Fibroblast of peridontal ligament (primary cell): Measurements from ENCODE around the gene GMIP.
A peak's percentile ranks its signal among the peaks of the same experiment; 100 is the strongest.
"Not testable (repeated sequence)": the region's sequence is repeated elsewhere in the genome, so short reads cannot be mapped to it uniquely, and the experiment has no call there.

Experiments
- DNase-seq: peaks from one replicate; pipeline ENCODE4 v3.0.0-alpha.2; 2010; ENCODE audit errors: extremely low read depth

The GMIP gene

DNA sequence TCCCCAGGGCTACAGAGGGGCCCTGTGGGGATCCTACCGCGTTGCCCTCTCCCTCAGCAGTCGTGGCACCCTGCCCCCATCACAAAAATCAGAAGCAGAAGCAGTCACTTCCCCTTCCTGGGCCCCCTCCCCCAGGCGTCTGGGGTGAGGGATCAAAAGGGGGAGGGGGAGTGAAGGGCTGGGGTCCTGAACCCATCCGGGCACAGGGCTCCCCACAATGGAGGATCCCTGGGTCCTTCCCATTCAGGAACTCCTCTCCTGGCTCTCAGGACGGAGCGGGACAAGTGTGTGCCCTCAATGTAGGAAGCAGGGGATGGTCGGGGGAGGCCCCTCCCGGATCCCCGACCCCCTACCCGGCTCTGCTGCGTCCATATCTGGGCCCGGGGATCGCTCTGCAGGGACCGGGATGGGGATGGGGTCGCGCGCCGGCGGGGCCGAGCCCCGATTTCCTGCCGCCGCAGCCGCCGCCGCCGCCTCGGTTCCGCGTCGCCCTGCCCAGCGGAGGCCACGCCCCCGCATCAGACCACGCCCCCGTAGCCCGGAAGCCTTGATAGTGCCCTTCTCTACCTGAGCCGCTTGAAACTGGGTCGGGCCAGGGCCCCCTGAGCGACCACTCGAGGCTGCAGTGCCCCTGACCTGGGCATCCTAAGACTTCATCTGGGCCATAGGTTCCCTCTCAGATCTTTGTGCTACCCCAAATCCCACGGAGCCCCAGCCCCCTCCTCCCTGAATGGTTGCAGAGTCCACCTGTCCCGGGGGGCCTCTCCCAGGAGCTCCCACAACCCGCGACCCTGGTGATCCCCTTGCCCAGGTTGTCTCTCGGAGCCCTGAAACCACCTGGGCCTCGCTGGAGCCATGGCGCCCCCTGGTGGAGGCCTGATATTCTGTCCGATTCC, at the start of gene GMIP:
Gene GMIP, minus strand, starts transcription at position 500 of the 896 bp plus-strand sequence. Its CDS starts 128 bp downstream, at position 372.
- DNase-seq = peak; percentile 34

- DNase-seq = no peak
Measured at GRCh38 chr19:19691683-19692082, 48.2 kb upstream of the GMIP start.

GRCh38 chr19:19689023-19689422, 45.6 kb upstream of the GMIP start:
- DNase-seq = not testable (repeated sequence)

- DNase-seq = no peak
Measured at GRCh38 chr19:19687090-19687489, 43.6 kb upstream of the GMIP start.

- DNase-seq = no peak
Measured at GRCh38 chr19:19686580-19686979, 43.1 kb upstream of the GMIP start.

DNA sequence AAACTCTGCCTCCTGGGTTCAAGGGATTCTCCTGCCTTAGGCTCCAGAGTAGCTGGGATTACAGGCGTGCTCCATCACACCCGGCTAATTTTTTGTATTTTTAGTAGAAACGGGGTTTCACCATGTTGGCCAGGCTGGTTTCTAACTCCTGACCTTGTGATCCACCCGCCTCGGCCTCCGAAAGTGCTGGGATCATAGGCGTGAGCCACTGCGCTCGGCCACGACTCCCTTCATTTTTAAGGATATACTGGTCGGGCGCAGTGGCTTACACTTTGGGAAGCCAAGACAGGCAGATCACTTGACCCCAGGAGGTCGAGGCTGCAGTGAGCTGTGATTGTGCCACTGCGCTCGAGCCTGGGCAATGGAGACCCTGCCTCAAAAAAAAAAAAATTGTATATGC, 42.7 kb upstream of the GMIP start:
- not testable (repeated sequence) for DNase-seq

DNA sequence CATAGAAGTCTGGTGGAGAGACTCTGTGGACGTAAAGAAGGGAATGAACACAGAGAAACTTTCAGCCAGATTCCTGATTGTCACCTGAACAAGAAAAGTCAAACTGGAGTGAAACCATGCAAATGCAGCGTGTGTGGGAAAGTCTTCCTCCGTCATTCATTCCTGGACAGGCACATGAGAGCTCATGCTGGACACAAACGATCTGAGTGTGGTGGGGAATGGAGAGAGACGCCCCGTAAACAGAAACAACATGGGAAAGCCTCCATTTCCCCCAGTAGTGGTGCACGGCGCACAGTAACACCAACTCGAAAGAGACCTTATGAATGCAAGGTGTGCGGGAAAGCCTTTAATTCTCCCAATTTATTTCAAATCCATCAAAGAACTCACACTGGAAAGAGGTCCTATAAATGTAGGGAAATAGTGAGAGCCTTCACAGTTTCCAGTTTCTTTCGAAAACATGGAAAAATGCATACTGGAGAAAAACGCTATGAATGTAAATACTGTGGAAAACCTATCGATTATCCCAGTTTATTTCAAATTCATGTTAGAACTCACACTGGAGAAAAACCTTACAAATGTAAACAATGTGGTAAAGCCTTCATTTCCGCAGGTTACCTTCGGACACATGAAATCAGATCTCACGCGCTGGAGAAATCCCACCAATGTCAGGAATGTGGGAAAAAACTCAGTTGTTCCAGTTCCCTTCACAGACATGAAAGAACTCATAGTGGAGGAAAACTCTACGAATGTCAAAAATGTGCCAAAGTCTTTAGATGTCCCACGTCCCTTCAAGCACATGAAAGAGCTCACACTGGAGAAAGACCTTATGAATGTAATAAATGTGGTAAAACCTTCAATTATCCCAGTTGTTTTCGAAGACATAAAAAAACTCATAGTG, 36.0 kb upstream of the GMIP start:
- no peak for DNase-seq

DNA sequence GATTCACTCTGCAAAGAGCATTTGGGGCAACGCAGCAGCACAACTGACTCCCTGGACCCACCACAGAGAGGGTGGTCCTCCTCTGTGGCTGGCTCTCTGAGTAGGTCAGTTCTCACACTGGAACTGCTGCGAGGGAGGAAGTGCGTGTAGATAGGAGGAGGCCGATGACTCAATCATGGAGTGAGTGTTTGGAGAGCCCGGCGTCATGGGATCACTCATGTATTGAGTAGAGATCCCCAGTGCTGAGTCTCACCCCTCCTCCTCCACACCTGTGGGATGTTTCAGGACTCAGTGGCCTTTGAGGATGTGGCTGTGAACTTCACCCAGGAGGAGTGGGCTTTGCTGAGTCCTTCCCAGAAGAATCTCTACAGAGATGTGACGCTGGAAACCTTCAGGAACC, 34.1 kb upstream of the GMIP start:
- DNase-seq = no peak

GRCh38 chr19:19674315-19674714, 30.9 kb upstream of the GMIP start:
- no peak for DNase-seq

GRCh38 chr19:19672816-19673215, 29.4 kb upstream of the GMIP start:
- no peak for DNase-seq

GRCh38 chr19:19670070-19670551, 26.7 kb upstream of the GMIP start:
- no peak for DNase-seq

DNA sequence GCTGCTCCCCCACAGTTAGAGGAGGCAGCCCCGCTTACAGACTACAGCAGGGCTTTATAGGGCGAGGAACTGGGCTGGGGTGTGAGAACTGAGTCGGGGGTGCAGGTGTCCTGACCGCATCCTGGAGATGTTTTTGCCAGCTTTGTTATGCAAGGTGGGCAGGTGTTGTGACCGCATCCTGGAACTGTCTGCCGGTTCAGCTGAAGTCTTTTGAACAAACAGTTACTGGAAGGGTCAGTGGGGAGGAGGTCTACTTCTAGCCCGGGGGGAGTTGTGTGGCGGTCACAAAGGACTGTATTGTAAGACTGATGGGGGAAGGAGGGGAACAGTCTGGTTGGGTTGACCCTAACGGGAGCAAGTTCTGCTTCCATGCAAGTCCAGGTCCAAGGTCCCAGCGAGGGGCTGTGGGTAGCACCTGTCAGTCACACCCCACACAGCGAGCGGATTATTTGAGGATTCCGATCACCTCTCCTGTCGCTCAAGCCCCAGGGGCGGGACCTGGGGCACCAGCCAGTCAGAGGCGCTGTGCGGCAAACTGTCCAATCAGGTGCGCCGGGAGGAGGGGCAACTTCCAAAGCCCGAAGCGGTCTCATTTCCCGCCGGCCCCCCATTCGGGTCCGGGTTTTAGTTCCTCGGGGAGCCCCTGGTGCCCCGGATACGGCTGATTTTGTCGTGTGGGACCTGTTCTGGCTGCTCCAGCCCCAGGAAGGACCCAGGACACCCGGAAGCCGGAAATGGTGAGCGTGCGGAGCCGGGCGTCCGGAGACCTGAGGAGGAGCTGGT, 25.0 kb upstream of the GMIP start, which contains the start of gene ZNF101:
Gene ZNF101, plus strand, starts transcription at position 610 of the 783 bp plus-strand sequence. Its CDS starts 125 bp downstream, at position 735.
- DNase-seq = peak; percentile 82

DNA sequence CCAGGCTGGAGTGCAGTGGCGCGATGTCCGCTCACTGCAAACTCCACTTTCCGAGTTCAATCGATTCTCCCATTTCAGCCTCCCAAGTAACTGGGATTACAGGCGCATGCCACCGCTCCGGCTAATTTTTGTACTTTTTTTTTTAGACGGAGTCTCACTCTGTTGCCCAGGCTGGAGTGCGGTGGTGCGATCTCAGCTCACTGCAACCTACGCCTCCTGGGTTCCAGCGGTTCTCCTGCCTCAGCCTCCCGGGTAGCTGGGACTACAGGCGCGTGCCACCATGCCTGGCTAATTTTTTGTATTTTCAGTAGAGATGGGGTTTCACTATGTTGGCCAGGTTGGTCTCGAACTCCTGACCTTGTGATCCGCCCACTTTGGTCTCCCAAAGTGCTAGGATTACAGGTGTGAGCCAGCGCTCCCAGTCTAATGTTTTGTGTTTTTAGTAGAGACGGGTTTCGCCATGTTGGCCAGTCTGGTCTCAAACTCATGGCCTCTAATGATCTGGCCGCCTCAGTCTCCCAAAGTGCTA, 22.0 kb upstream of the GMIP start:
- not testable (repeated sequence) for DNase-seq

DNA sequence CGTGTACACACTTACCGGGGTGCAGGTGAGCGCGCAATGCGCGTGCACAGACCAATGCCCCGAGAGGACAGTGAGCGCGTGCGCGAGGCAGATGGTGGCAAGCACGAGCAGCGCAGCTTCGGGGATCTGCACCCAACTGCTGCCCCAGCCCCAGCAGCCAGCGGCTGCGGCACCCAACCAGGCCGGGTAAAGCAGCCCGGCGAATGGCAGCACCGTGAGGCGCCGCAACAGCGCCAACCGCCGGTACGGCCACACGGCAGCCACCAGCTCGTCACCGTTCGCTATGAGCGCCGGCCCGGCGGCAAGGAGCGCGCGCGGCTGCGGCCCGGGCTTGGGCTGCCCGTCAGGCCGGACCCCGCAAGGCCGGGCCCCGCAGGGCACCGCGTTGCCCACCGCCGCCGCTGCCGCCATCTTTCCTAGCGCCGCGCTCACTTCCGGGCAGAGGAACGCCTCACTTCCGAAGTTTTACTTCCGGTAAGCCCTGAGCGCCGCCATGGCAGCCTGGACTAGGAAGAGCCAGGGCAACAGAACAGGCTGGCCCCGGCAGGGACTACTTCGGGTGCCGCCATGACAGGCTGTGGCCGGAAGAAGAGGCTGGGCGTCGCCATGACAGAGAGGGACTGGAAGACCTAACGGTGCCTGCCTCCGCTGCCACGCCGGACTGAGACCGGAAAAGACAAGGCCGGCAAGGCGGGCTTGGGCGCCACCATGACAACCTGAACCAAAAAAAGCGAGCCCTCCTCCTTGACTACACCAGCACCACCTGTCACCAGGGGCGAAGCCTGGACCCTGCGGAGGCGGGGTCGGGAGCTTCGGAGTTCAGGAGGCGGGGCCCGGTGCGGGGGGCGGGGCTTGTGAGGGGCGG, 20.0 kb upstream of the GMIP start, which contains the start of gene ATP13A1:
Gene ATP13A1, minus strand, starts transcription at position 421 of the 865 bp plus-strand sequence. Its CDS starts 10 bp downstream, at position 411.
- peak; percentile 96 for DNase-seq

GRCh38 chr19:19662871-19663255, 19.4 kb upstream of the GMIP start:
- DNase-seq = no peak

DNA sequence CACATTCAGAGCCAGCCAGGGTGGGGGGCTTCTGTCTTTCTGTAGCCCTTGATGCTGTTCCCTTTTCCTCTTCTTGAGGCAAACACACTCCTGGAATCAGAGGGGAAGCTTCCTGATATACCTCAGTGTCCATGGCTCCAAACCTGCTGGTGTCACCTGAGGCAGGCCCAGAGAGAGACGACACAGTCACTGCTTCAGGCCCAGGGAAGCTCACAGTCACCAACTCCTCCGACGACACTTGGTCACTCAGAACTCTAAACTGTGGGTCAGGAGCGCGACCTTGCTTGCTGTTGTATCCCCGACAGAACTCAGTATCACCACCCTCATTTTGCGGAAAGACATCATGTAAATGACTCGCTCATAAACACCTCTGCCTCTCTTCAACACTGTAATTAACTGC, 18.9 kb upstream of the GMIP start:
- no peak for DNase-seq

DNA sequence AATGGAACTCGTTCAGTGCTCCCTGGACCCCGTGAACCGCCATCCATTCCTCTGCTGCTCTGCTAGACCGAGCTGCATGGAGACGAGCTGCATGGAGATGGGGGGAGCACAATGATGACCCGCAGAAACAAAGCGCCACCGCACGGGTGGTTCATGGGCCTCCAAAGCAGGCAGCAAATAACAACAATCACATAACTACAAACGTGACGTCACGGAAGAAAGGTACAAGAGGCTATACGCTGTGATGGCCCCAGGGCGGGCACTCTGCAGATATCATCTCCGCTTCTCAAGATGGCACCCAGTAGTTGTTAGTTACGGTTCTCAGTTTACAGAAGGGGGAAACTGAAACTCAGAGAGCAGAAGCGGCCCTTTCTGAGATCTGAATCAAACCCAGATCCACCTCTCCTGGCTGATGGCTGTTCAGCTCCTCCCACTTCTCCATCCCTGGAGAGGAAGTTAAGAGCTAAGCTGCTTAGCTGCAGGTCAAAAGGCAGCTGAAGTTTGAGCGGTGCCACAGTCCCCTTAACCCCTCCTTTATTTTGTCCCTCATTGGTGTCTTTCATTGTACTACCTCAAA, 18.3 kb upstream of the GMIP start:
- DNase-seq = no peak

DNA sequence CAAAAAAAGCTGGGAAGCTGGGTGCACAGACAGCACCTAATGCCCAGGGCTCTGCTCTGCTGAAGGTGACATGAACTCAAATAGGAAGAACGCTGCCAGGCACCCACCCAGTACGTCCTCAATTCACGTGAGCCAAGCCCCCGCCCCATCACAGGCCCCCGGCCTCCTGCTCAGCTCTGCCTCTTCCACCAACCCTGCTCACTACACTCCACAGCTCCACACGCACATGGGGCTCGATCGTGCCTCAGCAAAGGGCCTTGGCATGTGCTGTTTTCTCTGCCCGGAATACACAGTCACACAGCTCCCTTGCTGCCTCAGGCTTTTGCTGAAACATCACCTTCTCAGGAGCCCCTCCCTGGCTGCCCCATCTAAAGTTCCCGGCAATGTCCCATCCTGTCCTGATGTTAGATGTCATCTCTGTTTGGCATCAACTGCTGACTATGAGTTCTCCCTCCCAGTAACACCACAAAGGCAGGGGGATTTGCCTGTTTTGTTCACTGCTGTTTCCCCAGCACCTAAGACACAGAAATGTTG, 17.8 kb upstream of the GMIP start:
- no peak for DNase-seq

DNA sequence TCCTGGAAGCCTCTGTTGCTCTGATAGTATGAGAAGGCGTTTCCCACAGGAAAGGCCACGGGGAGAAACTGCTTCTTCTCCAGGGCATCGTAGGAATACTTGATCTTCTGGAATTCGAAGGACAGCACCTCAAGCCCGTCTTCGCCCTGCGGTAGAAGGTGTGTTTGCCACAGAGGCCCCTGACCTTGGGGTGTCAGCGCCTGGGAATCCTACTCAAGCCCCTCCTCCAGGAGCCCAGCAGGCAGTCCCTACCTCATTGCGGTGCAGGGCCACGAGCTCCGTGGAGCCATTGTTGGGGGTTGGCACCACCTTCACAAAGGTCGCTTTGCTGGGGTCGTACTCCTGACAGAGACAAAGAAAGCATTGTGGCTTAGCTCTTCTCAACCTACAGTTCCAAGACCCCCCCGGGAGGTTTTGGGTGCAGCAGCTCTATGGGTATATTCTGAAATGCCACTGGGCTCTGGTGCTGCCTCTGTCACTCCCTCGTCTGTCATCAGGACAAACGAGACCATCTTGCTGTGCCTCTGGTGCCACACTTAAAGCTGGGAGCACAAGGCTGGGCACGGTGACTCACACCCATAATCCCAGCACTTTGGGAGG, 16.3 kb upstream of the GMIP start:
- no peak for DNase-seq
